ENCODE results near the gene NUMB. TPM values are rescaled to one million over a fixed set of nuclear protein-coding genes. Genes with fewer than 3 reads are reported as not detected.

NUMB gene
- total and polyA plus RNA-seq, 4 donors, result 39.4 to 100 (median 87.8) TPM

- no peak for TF ChIP-seq CTCF (IDR thresholded peaks at IDR 0.05; ENCODE audit: control extremely low read depth, extremely low read depth)
- no peak overlapping the region for H3K4me3 ChIP-seq
- peaks cover 0 to 2% (median 0%) of the 10 kb centered on the region in 4 donors for H3K36me3 ChIP-seq (ENCODE audit: control insufficient read depth in 4 of 4, insufficient read depth in 4 of 4, low read length in 4 of 4)
- 66 to 81% methylated on average over 3 of the region's 3 CpGs for whole genome bisulfite sequencing, 2 donors
- H3K9ac ChIP-seq (ENCODE audit: insufficient read depth in 1 of 2, low read length in 2 of 2), result no peak overlapping the region
- DNase-seq, result no peak
- no peaks in the 10 kb centered on the region for H3K27me3 ChIP-seq (ENCODE audit: control insufficient read depth in 3 of 3, insufficient read depth in 3 of 3, low read length in 2 of 3)
- H3K4me1 ChIP-seq (ENCODE audit: control insufficient read depth in 5 of 5, insufficient read depth in 5 of 5, low read length in 5 of 5), result no peaks in the 10 kb centered on the region
- H3K27ac ChIP-seq (ENCODE audit: low read depth in 1 of 2, low read length in 1 of 2), result no peak overlapping the region
- no peak for ATAC-seq (ENCODE audit: insufficient read depth, low FRiP score)
- no peaks in the 10 kb centered on the region for H3K9me3 ChIP-seq (ENCODE audit: control insufficient read depth in 4 of 4, insufficient read depth in 3 of 4, low read length in 3 of 4)
Measured at GRCh38 chr14:73305499-73305898, 152.8 kb downstream of the NUMB start.

GRCh38 chr14:73295198-73295796 is 163.0 kb downstream of the NUMB start:
- TF ChIP-seq CTCF (IDR thresholded peaks at IDR 0.05; ENCODE audit: control extremely low read depth, extremely low read depth), result peak; percentile 53
- Histone ChIP-seq H3K36me3 (ENCODE audit: control insufficient read depth in 4 of 4, insufficient read depth in 4 of 4, low read length in 4 of 4) (peaks cover under 1 to 11% (median 7%) of the 10 kb centered on the region in 4 donors), H3K27me3 (ENCODE audit: control insufficient read depth in 3 of 3, insufficient read depth in 3 of 3, low read length in 2 of 3) (no peaks in the 10 kb centered on the region), H3K9me3 (ENCODE audit: control insufficient read depth in 4 of 4, insufficient read depth in 3 of 4, low read length in 3 of 4) (no peaks in the 10 kb centered on the region), H3K4me3 (no peak overlapping the region), H3K27ac (ENCODE audit: low read depth in 1 of 2, low read length in 1 of 2) (no peak overlapping the region), H3K9ac (ENCODE audit: insufficient read depth in 1 of 2, low read length in 2 of 2) (no peak overlapping the region), H3K4me1 (ENCODE audit: control insufficient read depth in 5 of 5, insufficient read depth in 5 of 5, low read length in 5 of 5) (no peaks in the 10 kb centered on the region)
- DNase-seq (peak in 2 of 3 donors; percentile 63 to 66), ATAC-seq (ENCODE audit: insufficient read depth, low FRiP score) (no peak)
- 72 to 89% methylated on average over 1 of the region's 1 CpG for WGBS, 2 donors

GRCh38 chr14:73293782-73294781 is 164.3 kb downstream of the NUMB start:
- Histone ChIP-seq H3K36me3 (ENCODE audit: control insufficient read depth in 4 of 4, insufficient read depth in 4 of 4, low read length in 4 of 4) (peaks cover 7 to 11% (median 8%) of the 10 kb centered on the region in 4 donors), H3K4me1 (ENCODE audit: control insufficient read depth in 5 of 5, insufficient read depth in 5 of 5, low read length in 5 of 5) (peaks cover 0 to 3% (median 0%) of the 10 kb centered on the region in 5 donors)
- 88% methylated on average over 12 of the region's 12 CpGs for WGBS, 2 donors

More at GRCh38 chr14:73293782-73294781, 164.3 kb downstream of the NUMB start:
- no peak for ATAC-seq (ENCODE audit: insufficient read depth, low FRiP score)
- no peak for TF ChIP-seq CTCF (IDR thresholded peaks at IDR 0.05; ENCODE audit: control extremely low read depth, extremely low read depth)
- Histone ChIP-seq H3K27me3 (ENCODE audit: control insufficient read depth in 3 of 3, insufficient read depth in 3 of 3, low read length in 2 of 3) (no peaks in the 10 kb centered on the region), H3K4me3 (no peak overlapping the region), H3K27ac (ENCODE audit: low read depth in 1 of 2, low read length in 1 of 2) (no peak overlapping the region), H3K9ac (ENCODE audit: insufficient read depth in 1 of 2, low read length in 2 of 2) (no peak overlapping the region), H3K9me3 (ENCODE audit: control insufficient read depth in 4 of 4, insufficient read depth in 3 of 4, low read length in 3 of 4) (no peaks in the 10 kb centered on the region)
- no peak for DNase-seq
